Stimulated activated CD8-positive, alpha-beta memory T cell treated with anti-CD3 and anti-CD28 coated beads, Interleukin-12 subunit alpha, Interleukin-12 subunit beta, amount 100 ng/mL, for 24 hours (primary cell): ENCODE measurements around the gene POLR2F.

Source experiments
- DNase-seq: peaks from one replicate; pipeline ENCODE4 v3.0.0-alpha.2; 2020; ENCODE audit errors: extremely low read depth

The POLR2F gene

GRCh38 chr22:38006906-38007305 lies 53.4 kb downstream of the POLR2F start:
- no peak for DNase-seq

GRCh38 chr22:38007330-38007902 lies 53.9 kb downstream of the POLR2F start:
- no peak for DNase-seq

- DNase-seq, result no peak
Observed at GRCh38 chr22:38009000-38009806, 55.7 kb downstream of the POLR2F start.

- DNase-seq, result no peak
Observed at GRCh38 chr22:38012604-38013072, 59.1 kb downstream of the POLR2F start.

- no peak for DNase-seq
Observed at GRCh38 chr22:38014083-38014482, 60.6 kb downstream of the POLR2F start.

- no peak for DNase-seq
Observed at GRCh38 chr22:38016182-38017151, 63.0 kb downstream of the POLR2F start.

GRCh38 chr22:38017272-38017920 lies 63.9 kb downstream of the POLR2F start:
- DNase-seq, result no peak

GRCh38 chr22:38017939-38018885 lies 64.7 kb downstream of the POLR2F start:
- DNase-seq, result no peak
